HFF-Myc (cell line): Measurements from ENCODE around the gene RAB33A.

Source experiments
- DNase-seq: peaks from one replicate; pipeline ENCODE4 v3.0.0-alpha.2; 2011; ENCODE audit warnings: low read depth; ENCODE audit errors: extremely low read depth
- H3K4me3 ChIP-seq: replicated peaks from 2 replicates; pipeline ENCODE4 v1.5.1; 2011; ENCODE audit warnings: low read depth, mild to moderate bottlenecking, control low read depth, low read length
- TF ChIP-seq, protein P1 (sequence below): IDR thresholded peaks from 2 replicates; pipeline ENCODE4 v1.5.1; 2012; ENCODE audit warnings: mild to moderate bottlenecking, low read depth, low read length, control low read depth; ENCODE audit errors: missing control alignments

Gene RAB33A

DNA sequence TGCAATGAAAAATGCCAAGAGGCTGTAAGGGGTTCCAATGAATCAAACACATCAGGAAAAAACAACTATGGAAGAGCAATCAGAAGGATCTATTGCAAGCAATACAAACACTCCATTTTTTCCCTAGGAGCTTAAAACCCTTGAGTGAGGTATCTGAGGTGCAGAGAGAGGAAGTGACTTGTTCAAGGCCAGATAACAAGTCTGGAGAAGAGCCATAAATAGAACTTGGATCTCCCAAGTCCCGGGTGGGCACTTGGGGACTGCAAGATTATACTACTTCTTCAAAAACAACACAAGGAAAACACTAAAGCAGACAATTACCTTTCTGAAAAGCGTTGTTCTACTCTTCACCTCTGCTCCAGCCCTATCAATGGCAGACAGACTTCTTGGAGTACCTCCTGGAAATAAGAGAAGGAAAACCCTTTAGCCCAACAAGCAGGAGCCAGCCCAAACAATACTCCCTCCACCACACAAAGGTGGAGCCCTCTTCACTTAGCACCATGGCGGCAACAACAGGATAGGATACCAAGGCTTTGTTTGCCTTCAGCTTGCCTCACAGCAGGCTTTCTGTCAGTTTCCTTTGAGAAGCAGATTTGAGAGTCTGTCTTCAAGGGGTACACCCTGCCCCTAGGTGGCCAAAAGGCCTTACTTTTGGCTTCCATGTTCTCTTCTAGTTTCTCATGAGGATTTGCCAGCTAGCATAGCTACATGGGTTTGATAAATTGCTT is 32.1 kb upstream of the RAB33A start:
- H3K4me3 ChIP-seq: no peak overlapping the region
- DNase-seq: no peak
- TF ChIP-seq, protein P1, sequence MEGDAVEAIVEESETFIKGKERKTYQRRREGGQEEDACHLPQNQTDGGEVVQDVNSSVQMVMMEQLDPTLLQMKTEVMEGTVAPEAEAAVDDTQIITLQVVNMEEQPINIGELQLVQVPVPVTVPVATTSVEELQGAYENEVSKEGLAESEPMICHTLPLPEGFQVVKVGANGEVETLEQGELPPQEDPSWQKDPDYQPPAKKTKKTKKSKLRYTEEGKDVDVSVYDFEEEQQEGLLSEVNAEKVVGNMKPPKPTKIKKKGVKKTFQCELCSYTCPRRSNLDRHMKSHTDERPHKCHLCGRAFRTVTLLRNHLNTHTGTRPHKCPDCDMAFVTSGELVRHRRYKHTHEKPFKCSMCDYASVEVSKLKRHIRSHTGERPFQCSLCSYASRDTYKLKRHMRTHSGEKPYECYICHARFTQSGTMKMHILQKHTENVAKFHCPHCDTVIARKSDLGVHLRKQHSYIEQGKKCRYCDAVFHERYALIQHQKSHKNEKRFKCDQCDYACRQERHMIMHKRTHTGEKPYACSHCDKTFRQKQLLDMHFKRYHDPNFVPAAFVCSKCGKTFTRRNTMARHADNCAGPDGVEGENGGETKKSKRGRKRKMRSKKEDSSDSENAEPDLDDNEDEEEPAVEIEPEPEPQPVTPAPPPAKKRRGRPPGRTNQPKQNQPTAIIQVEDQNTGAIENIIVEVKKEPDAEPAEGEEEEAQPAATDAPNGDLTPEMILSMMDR: no peak

DNA sequence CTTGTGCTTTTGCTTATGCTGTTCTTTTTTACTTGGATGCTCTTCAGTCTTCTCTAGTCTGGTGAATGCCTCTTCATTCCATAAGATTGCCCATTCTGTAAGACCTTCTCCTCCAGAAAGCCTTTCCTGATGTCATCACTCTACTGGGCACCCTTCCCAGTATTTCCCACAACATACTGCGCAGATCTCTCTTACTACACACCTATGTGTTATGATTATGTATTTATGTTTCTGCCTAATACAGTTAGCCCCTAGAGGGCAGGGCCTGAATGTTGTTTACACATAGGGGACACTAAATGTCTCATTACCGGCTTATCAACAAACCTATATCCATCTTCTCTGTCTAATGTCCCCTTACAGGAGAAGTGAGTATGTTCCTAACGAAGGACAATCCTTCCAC is 27.3 kb upstream of the RAB33A start:
- no peak for DNase-seq
- TF ChIP-seq, protein P1: no peak
- H3K4me3 ChIP-seq: no peak overlapping the region

DNA sequence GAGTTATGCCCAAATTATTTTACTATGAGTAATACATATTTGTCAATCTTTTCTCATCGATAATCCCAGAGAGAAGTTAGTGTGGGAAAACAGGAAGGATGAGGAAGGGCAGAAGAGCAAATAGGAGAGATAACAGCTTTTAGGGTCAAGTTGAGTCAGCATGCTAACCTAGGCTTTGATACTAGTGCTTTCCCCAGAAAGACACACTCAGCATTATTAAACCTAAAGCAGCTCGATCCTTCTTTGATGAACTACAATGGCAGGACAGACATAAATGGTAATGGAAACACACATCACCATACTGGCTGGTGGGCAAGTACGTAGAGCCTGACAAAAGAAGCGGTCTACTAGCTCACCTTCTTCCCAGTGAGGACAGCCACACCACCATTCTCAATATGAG is 26.6 kb upstream of the RAB33A start:
- no peak for DNase-seq
- H3K4me3 ChIP-seq: no peak overlapping the region
- TF ChIP-seq, protein P1: no peak

DNA sequence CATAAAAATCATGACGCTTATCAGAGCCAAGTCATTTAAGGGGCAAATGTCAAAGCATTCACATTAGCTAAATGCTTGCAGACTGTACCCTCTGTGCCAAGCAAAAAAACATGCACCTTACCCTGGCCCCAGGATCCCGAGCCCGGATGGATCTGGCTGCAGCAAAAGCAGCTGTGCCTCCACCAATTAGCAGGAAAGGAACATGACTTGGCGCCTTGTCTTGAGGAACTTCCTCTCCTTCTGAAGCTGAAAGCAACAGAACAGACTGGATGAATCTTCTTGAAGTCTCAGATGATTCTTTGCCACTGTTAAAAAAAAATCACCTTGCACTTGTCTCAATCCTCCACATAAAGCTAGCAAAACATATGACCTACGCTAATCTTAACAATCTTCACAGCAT is 24.1 kb upstream of the RAB33A start:
- H3K4me3 ChIP-seq: no peak overlapping the region
- no peak for DNase-seq
- TF ChIP-seq, protein P1: no peak

DNA sequence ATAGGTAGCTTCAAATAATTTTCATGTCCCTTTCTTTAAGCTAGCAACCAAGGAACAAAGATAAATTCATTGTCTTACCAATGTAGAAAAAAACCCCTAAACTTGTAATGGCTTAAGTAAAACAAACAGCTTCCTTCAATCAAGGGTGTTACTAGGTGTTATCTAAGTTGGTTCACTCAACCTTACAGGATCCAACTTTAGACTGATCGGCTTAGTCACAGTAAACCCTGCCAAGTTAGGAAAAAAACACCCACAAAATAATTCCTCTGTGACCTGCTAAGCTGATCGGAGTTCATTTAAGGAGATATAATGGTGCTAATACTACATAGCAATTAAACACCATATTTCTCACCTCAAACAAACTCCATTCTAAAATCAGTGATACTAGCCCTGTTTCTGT is 16.2 kb upstream of the RAB33A start:
- no peak for DNase-seq
- TF ChIP-seq, protein P1: no peak
- H3K4me3 ChIP-seq: no peak overlapping the region

DNA sequence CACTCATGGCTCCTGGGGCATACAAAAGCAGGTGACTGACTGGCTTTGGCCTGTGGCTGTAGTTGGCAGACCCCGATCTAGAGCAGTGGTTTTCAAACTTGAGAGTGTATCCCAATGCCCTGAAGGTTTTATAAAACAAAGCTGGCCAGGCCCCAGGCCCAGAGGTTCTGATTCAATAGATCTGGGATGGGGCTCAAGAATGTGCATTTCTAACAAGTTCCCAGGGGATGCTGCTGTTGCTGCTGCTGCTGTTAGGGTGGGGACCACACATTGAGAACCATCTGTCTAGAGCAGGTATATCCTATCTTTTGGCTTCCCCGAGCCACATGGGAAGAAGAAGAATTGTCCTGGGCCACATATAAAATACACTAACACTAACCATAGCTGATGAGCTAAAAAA is 13.5 kb upstream of the RAB33A start:
- DNase-seq: no peak
- TF ChIP-seq, protein P1: no peak
- no peak overlapping the region for H3K4me3 ChIP-seq

DNA sequence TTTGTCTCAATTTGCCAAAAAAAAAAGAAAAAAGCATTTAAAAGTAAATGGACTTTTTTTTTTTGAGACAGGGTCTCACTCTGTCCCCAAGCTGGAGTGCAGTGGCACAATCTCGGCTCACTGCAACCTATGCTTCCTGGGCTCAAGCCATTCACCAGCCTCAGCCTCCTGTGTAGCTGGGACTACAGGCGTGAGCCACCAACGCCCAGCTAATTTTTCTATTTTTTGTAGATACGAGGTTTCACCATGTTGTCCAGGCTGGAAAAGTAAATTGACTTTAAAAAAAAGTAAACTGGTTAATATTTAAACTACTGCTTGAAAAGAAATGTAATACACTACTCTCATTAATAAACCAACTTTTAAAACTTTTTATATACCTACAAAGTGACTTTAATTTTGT is 12.0 kb upstream of the RAB33A start:
- H3K4me3 ChIP-seq: no peak overlapping the region
- TF ChIP-seq, protein P1: no peak
- DNase-seq: no peak
